HG02588 (cell line): ENCODE results near the gene MSI2.

Source experiments
- ATAC-seq: cut with Tn5 transposase; IDR thresholded peaks from one replicate; pipeline ENCODE4 v1.9.1; 2021; ENCODE audit warnings: mild to moderate bottlenecking, moderate library complexity; ENCODE audit not compliant: unreplicated experiment

The MSI2 gene

DNA sequence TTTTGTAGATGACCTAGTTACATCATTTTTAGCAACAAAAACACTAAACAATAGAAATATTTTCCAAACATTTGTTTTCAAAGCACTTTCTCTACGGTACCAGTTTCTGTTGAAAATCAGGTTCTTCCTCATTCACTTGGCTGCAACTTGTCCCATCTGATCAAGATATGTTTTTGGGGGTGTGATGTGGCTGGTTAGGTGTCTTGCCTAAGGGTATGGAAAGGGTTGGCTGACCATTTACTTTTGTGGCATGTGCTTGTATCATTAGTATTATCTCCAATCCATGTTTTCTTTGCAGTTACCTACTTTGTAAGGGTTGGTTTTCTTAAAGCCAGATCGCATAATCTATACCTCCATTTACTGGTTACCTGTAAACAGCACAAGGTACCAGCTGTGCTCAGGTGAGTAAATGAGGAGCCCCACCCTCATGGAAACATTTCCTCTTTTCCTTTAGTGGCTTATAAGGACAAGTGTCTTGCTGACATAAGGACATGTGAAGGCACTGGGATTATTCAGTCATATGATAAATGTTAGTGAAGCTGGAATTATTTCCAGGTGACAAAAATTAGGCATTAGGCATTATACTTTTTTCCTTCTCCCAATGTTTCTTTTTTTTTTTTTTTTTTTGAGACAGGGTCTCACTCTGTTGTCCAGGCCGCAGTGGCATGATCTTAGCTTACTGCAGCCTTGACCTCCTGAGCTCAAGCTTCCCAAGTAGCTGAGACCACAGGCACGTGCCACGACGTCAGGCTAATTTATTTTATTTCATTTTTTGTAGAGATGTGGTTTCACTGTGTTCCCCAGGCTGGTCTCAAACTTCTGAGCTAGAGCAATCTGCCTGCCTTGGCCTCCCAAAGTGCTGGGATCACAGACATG lies 326.8 kb downstream of the MSI2 start:
- ATAC-seq = no peak

DNA sequence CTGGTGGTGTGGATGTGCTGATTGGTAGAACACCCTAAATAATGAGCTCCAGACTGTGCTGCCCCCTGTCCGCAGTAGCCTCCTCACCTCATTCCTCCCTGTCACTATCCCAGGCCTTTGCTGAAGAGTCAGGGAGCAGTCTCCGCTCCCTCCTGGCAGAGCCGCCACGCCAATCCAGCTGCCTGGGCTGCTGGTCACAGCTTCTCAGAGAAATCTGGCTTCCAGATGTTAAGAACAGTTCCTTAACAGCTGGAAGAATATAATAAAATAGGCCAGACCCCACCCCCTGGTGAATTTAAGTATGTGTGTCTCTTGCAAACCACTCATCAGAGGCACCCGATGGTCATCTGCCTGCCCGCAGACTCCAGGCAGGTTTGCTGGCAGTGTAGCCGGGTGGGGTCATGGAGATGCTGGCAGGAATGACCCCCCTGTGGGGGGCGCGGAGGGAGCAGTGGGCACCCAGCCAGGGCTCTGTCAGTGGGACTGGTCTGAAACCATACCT lies 327.8 kb downstream of the MSI2 start:
- no peak for ATAC-seq

- ATAC-seq = no peak
Measured at GRCh38 chr17:57585341-57586195, 329.2 kb downstream of the MSI2 start.

DNA sequence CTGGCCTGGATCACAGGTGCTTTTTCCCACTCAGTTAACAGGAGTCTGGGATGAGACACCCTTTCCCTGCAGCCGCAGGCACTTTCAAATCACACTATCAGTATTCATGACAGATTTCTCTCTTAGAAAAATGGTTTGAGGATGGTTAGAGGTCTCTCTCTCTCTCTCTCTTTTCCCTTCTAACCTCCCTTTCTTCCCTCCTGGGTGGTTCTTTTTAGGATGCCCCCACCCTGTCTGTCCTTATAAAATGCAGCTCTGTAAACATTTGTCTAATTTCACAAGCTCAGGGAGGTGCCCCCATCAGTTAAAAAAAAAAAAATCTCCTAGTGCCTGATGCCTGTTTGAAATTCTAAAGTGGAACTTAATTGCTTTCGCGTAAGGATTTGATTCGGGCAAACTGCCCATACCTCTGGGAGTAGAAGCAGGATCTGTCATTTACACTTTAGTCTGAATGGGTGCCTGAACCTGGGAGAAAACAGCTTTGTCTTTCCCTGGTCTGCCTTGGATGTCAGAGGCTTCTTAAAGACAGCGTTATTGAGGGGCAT lies 329.9 kb downstream of the MSI2 start:
- ATAC-seq = no peak

- ATAC-seq = no peak
Measured at GRCh38 chr17:57586742-57587141, 330.4 kb downstream of the MSI2 start.

GRCh38 chr17:57587193-57587969 lies 331.1 kb downstream of the MSI2 start:
- no peak for ATAC-seq

DNA sequence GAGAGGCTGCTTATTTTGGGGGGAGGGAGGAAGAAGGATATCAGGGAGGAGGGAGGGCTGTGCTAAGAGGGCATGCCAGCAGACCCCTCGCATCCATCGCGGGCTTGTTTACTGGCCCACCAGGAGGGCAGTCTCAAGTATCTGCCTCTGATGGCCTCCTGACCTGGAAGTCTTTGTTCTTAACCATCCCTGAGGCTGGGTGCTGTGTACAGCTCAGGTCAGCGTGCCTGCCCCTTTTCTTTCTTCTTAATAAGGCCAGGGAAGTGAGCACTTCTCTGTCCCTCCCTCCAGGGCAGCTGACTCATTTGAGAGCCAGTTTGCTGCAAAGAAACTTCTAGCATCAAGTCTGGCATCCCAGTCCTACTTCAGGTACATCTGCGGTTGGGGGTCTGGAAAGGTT lies 331.8 kb downstream of the MSI2 start:
- ATAC-seq = no peak

DNA sequence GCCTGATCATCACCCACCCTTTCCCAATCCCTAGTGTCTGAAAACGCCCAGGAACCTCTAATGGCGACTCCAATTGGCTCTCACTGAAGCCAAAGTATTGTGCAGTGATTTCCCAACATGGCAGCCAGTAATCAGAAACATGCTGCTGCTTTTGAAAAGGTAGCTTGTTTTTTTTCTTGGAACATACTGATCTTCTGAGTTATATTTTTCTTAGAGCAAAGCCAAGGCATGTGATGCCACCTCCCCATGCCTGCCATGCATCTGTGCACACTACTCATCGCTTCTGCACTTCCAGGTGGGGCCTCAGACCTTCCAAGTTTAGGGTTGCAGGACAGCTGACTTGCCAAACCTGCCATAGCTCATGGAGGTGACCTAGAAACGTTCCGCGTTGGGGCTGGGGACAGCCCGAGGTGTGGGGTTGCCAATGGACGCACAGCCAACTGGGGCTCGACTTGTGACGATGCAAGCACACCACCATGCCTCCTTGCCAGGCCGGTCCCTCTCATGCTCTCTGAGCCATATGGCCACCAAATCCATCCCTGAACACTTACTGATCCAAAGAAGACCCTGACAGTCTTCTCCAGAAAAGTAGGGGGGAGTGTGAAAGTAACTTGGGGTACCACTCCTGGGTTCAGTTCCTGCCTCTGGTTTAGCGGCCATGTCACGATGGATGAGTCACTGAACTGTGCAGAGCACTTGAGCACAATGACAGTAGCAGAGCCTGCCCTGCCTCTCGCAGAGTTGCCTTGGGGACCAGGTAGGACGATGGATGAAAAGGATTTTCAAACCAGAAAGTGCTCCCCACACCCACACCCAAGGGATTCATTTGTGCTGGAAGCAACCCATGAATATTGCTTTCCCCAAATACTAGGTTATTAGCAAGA lies 333.1 kb downstream of the MSI2 start:
- no peak for ATAC-seq

GRCh38 chr17:57593739-57594462 lies 337.6 kb downstream of the MSI2 start:
- no peak for ATAC-seq

DNA sequence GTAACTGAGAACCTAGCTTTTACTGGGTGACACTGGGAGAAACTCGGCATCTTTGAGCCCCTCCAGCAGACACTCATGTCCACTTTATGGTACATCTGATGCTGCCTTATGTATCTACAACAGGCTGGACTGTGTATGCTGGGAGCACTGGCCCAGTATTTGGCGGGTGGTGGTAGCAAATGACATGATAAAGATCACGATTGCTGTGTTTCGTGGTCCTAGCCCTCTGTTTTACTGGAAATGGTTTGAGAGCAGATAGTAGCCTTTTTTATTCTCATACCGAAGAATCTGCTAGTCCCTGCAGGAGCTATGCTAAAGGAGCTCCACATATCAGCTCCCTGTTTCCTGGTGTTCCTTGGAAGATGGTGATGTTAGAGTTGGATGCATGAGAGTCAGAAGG lies 338.4 kb downstream of the MSI2 start:
- ATAC-seq = no peak

- no peak for ATAC-seq
Measured at GRCh38 chr17:57595426-57595825, 339.1 kb downstream of the MSI2 start.

DNA sequence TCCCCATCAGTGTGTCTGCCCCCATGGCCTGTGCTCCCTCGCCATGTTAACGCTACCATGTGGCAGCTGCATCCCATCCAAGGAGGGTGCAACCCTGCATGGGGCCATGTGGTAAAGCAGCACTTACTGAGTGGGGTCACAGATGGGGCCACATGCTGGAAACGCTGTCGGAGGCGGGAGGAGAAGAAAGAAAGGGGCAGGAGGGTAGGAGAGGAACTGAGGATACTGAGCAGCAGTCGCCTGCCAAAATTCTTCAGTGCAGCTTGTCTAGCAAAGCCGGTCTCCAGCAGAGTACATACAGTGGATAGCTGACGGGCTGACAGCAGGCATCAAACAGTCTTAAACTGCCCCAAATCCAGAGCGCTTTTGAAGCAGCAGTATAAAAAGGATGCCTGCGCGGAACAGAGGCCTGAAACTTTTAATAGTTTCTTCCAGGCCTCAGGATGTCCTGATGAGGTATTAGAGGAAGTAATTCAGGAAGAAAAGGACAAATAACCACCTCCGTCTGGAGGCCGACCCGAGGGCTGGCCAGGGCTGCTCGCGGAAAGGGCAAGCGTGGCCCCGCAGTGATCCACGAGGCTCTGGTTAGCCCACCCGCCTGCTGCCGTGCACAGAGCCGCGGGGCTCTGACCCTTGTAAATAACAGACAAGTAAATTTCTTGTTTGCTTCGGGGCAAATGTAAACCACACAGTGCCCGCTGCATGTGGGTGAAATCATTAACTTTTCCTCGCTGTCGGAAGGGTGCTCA lies 339.8 kb downstream of the MSI2 start:
- no peak for ATAC-seq

GRCh38 chr17:57597101-57597500 lies 340.8 kb downstream of the MSI2 start:
- no peak for ATAC-seq

- no peak for ATAC-seq
Measured at GRCh38 chr17:57597531-57598453, 341.5 kb downstream of the MSI2 start.

- no peak for ATAC-seq
Measured at GRCh38 chr17:57599271-57600045, 343.1 kb downstream of the MSI2 start.

DNA sequence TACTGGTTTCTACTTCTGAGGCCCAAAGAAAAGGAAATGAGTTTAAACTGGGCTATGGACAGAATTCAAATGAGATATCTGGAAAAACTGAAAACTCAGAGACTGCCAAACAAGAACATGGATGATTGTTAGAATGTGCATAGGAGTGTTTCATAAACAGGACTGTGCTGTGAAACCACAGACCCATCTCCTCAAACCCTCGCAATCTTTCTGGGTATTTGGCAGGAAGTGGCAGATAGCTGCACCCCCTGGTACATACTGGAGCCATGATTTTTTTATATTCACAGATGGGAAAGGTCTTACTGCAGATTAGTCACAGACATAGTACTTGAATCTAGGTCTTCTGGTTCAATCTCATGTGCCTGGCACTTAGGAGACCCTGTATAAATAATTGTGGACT lies 343.8 kb downstream of the MSI2 start:
- no peak for ATAC-seq
